ENCODE measurements around the gene LMNA. TPM values are rescaled to one million over a fixed set of nuclear protein-coding genes. Genes with fewer than 3 reads are reported as not detected.
A peak's percentile ranks its signal among the peaks of the same experiment; 100 is the strongest.

Gene LMNA
- total RNA-seq (28.7 and 32.3 TPM in 2 replicates), polyA plus RNA-seq (19.4 and 53.1 TPM in 2 replicates), polyA minus RNA-seq (61.4 and 180 TPM in 2 replicates)
- total RNA-seq (2013), result 12.6 TPM

- Mint-ChIP-seq H3K4me1 (peaks cover 30% of the 10 kb centered on the region), H3K27ac (peak within 1 kb of the TSS; percentile 77), H3K9me3 (ENCODE audit: insufficient read depth) (no peaks in the 10 kb centered on the region), H3K4me3 (peak within 1 kb of the TSS; percentile 90), H3K27me3 (peaks cover 34% of the 10 kb centered on the region)
- Histone ChIP-seq H3K27me3 (replicated peaks in 1 of 4; ENCODE audit: control extremely low read depth in 1 of 4, control insufficient read depth in 3 of 4, insufficient read depth in 4 of 4, low read length in 3 of 4) (peaks cover 0 to 54% (median 12%) of the 10 kb centered on the region in 4 experiments), H3K4me2 (replicated peaks; ENCODE audit: low read depth, low read length, poor library complexity, severe bottlenecking) (peak within 1 kb of the TSS; percentile 97), H3K27ac (ENCODE audit: low read length in 2 of 2) (peak within 1 kb of the TSS in 1 of 2 donors; percentile 64), H3K79me2 (ENCODE audit: control insufficient read depth, insufficient read depth, low read length) (no peaks in the 10 kb centered on the region), H3K4me3 (ENCODE audit: control extremely low read depth in 1 of 5, extremely low read depth in 1 of 5, insufficient read depth in 1 of 5, low read depth in 2 of 5, low read length in 4 of 5) (peak within 1 kb of the TSS in 4 of 5 experiments; percentile 45 to 76 (median 64)), H3K36me3 (replicated peaks in 1 of 2; ENCODE audit: control extremely low read depth in 1 of 2, control insufficient read depth in 1 of 2, extremely low read depth in 1 of 2, insufficient read depth in 2 of 2, low read length in 1 of 2) (no peaks in the 10 kb centered on the region), H3K9ac (ENCODE audit: low read length) (peak within 1 kb of the TSS; percentile 77), H2AFZ (ENCODE audit: insufficient read depth, low read depth, low read length, poor library complexity, severe bottlenecking) (peak within 1 kb of the TSS; percentile 52), H4K20me1 (ENCODE audit: control insufficient read depth, insufficient read depth, low read length, poor library complexity, severe bottlenecking) (no peaks in the 10 kb centered on the region), H3K4me1 (ENCODE audit: control insufficient read depth in 2 of 2, insufficient read depth in 2 of 2, low read length in 2 of 2) (peaks cover 22 to 24% of the 10 kb centered on the region in 2 donors), H3K9me3 (ENCODE audit: control extremely low read depth in 1 of 3, control insufficient read depth in 2 of 3, insufficient read depth in 1 of 3, low read length in 2 of 3) (peaks cover 0 to 4% (median 0%) of the 10 kb centered on the region in 3 donors)
- 2% methylated on average over 29 of the region's 37 CpGs for WGBS (ENCODE audit: insufficient coverage)
- TF ChIP-seq CTCF (IDR thresholded peaks at IDR 0.05) (no peak), EZH2 (IDR thresholded peaks at IDR 0.05; ENCODE audit: borderline replicate concordance, insufficient read depth, low read depth, low read length, poor library complexity, severe bottlenecking) (no peak)
- ATAC-seq (ENCODE audit: low read depth) (peak; percentile 79), DNase-seq (peak; percentile 80)
- intact Hi-C loops (cut with micrococcal nuclease), result loop anchor here (1.0 kb wide), 3 partner anchors 8 to 18 kb away; no protein-coding TSS in a partner anchor
- POLR2A ChIA-PET, result interaction anchor here (0.7 to 2.7 kb wide), 4 partner anchors 12 to 21 kb away, joined by 4 to 29 read pairs (median 8); no protein-coding TSS in a partner anchor
- CTCF ChIA-PET, result interaction anchor here (11.0 to 28.7 kb wide), 2 partner anchors 15 to 16 kb away, joined by 89 to 970 read pairs; no protein-coding TSS in a partner anchor
These were observed at the start of gene LMNA for GRCh38 chr1:156114101-156114918. Gene LMNA, plus strand, starts transcription at chr1:156114711. Its CDS starts 208 bp downstream, at chr1:156114919.
